ENCODE measurements around the gene SEC61B. TPM values are rescaled to one million over a fixed set of nuclear protein-coding genes. Genes with fewer than 3 reads are reported as not detected.
A peak's percentile ranks its signal among the peaks of the same experiment; 100 is the strongest.

The SEC61B gene
- total and polyA plus RNA-seq, 10 of the 15 experiments (the other 5 are each of a cell fraction or from before 2014, with no cell fraction given), result 108 to 747 (median 301) TPM

GRCh38 chr9:99266255-99267023 is 44.4 kb downstream of the SEC61B start (continued):
- TF ChIP-seq RUNX3 (IDR thresholded peaks at IDR 0.05; ENCODE audit: low read length) (peak; percentile 98), MYC (IDR thresholded peaks at IDR 0.05; ENCODE audit: insufficient read depth, insufficient read length, insufficient replicate concordance, low read length, severe bottlenecking) (no peak), NFIC (IDR thresholded peaks at IDR 0.05; ENCODE audit: low read depth, low read length) (no peak), CREM (IDR thresholded peaks at IDR 0.05; ENCODE audit: low read depth) (peak; percentile 78), ESRRA (IDR thresholded peaks at IDR 0.05; ENCODE audit: low read length) (no peak), POLR2A (IDR thresholded peaks at IDR 0.05; ENCODE audit: low read depth, low read length) (no peak), NR2C2 (IDR thresholded peaks at IDR 0.05; ENCODE audit: borderline replicate concordance, control insufficient read depth, insufficient read length, low read depth) (no peak), WRNIP1 (IDR thresholded peaks at IDR 0.05; ENCODE audit: borderline replicate concordance, low read depth, low read length) (no peak), CREB1 (IDR thresholded peaks at IDR 0.05; ENCODE audit: low read depth) (peak; percentile 63; the same call in 1 of the 2 replicates), BCLAF1 (IDR thresholded peaks at IDR 0.05) (no peak)
- TF ChIP-seq, protein P1, sequence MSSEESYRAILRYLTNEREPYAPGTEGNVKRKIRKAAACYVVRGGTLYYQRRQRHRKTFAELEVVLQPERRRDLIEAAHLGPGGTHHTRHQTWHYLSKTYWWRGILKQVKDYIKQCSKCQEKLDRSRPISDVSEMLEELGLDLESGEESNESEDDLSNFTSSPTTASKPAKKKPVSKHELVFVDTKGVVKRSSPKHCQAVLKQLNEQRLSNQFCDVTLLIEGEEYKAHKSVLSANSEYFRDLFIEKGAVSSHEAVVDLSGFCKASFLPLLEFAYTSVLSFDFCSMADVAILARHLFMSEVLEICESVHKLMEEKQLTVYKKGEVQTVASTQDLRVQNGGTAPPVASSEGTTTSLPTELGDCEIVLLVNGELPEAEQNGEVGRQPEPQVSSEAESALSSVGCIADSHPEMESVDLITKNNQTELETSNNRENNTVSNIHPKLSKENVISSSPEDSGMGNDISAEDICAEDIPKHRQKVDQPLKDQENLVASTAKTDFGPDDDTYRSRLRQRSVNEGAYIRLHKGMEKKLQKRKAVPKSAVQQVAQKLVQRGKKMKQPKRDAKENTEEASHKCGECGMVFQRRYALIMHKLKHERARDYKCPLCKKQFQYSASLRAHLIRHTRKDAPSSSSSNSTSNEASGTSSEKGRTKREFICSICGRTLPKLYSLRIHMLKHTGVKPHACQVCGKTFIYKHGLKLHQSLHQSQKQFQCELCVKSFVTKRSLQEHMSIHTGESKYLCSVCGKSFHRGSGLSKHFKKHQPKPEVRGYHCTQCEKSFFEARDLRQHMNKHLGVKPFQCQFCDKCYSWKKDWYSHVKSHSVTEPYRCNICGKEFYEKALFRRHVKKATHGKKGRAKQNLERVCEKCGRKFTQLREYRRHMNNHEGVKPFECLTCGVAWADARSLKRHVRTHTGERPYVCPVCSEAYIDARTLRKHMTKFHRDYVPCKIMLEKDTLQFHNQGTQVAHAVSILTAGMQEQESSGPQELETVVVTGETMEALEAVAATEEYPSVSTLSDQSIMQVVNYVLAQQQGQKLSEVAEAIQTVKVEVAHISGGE (CRISPR knock-in tag; IDR thresholded peaks at IDR 0.05), result no peak
- TF ChIP-seq, protein P2, sequence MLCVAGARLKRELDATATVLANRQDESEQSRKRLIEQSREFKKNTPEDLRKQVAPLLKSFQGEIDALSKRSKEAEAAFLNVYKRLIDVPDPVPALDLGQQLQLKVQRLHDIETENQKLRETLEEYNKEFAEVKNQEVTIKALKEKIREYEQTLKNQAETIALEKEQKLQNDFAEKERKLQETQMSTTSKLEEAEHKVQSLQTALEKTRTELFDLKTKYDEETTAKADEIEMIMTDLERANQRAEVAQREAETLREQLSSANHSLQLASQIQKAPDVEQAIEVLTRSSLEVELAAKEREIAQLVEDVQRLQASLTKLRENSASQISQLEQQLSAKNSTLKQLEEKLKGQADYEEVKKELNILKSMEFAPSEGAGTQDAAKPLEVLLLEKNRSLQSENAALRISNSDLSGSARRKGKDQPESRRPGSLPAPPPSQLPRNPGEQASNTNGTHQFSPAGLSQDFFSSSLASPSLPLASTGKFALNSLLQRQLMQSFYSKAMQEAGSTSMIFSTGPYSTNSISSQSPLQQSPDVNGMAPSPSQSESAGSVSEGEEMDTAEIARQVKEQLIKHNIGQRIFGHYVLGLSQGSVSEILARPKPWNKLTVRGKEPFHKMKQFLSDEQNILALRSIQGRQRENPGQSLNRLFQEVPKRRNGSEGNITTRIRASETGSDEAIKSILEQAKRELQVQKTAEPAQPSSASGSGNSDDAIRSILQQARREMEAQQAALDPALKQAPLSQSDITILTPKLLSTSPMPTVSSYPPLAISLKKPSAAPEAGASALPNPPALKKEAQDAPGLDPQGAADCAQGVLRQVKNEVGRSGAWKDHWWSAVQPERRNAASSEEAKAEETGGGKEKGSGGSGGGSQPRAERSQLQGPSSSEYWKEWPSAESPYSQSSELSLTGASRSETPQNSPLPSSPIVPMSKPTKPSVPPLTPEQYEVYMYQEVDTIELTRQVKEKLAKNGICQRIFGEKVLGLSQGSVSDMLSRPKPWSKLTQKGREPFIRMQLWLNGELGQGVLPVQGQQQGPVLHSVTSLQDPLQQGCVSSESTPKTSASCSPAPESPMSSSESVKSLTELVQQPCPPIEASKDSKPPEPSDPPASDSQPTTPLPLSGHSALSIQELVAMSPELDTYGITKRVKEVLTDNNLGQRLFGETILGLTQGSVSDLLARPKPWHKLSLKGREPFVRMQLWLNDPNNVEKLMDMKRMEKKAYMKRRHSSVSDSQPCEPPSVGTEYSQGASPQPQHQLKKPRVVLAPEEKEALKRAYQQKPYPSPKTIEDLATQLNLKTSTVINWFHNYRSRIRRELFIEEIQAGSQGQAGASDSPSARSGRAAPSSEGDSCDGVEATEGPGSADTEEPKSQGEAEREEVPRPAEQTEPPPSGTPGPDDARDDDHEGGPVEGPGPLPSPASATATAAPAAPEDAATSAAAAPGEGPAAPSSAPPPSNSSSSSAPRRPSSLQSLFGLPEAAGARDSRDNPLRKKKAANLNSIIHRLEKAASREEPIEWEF (IDR thresholded peaks at IDR 0.05; ENCODE audit: insufficient replicate concordance, low read depth, low read length), result no peak
- TF ChIP-seq, protein P3, sequence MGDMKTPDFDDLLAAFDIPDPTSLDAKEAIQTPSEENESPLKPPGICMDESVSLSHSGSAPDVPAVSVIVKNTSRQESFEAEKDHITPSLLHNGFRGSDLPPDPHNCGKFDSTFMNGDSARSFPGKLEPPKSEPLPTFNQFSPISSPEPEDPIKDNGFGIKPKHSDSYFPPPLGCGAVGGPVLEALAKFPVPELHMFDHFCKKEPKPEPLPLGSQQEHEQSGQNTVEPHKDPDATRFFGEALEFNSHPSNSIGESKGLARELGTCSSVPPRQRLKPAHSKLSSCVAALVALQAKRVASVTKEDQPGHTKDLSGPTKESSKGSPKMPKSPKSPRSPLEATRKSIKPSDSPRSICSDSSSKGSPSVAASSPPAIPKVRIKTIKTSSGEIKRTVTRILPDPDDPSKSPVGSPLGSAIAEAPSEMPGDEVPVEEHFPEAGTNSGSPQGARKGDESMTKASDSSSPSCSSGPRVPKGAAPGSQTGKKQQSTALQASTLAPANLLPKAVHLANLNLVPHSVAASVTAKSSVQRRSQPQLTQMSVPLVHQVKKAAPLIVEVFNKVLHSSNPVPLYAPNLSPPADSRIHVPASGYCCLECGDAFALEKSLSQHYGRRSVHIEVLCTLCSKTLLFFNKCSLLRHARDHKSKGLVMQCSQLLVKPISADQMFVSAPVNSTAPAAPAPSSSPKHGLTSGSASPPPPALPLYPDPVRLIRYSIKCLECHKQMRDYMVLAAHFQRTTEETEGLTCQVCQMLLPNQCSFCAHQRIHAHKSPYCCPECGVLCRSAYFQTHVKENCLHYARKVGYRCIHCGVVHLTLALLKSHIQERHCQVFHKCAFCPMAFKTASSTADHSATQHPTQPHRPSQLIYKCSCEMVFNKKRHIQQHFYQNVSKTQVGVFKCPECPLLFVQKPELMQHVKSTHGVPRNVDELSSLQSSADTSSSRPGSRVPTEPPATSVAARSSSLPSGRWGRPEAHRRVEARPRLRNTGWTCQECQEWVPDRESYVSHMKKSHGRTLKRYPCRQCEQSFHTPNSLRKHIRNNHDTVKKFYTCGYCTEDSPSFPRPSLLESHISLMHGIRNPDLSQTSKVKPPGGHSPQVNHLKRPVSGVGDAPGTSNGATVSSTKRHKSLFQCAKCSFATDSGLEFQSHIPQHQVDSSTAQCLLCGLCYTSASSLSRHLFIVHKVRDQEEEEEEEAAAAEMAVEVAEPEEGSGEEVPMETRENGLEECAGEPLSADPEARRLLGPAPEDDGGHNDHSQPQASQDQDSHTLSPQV (IDR thresholded peaks at IDR 0.05), result no peak

Measured in GM12878 (cell line).